GM18907 (cell line): Measurements from ENCODE around the gene C12orf43.

ENCODE experiments used
- ATAC-seq: cut with Tn5 transposase; IDR thresholded peaks from one replicate; pipeline ENCODE4 v1.9.1; 2021; ENCODE audit warnings: mild to moderate bottlenecking, moderate library complexity; ENCODE audit not compliant: unreplicated experiment

C12orf43 gene

DNA sequence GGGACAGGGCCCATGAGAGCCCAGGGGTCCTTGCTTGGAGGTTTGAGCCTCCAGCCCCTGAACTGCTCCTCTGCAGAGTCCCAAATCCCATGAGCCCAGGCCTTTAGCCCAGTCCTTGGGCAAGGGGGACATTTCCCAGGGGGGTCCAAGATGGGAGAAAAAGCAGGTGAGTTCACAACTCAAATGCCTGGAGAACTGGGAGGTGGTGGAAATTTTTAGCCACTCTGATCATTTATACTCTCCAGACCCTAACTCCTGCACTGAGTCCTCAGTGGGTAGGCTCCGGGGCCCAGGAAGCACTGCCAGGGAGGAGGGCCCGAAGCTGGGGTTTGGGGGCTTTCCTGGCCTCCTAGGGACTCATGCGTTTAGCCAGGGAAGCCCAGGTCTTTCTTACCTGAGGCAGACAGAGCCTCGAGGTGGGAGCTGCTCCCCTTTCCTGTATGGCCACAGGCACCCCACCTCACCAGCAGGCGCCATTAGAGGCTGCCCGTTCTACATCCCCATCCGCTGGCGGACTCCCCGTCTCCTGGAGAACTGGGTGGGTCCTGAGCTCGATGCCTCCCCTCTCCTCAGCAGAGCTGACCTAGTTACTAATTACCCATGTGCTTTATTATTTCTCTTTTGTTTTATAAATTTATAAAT lies 36.9 kb downstream of the C12orf43 start:
- no peak for ATAC-seq

GRCh38 chr12:120978296-120979219 lies 37.7 kb downstream of the C12orf43 start, which contains the start of gene HNF1A:
Gene HNF1A (plus strand): TSS chr12:120978543. CDS start chr12:120978769, 226 bp downstream.
- no peak for ATAC-seq

DNA sequence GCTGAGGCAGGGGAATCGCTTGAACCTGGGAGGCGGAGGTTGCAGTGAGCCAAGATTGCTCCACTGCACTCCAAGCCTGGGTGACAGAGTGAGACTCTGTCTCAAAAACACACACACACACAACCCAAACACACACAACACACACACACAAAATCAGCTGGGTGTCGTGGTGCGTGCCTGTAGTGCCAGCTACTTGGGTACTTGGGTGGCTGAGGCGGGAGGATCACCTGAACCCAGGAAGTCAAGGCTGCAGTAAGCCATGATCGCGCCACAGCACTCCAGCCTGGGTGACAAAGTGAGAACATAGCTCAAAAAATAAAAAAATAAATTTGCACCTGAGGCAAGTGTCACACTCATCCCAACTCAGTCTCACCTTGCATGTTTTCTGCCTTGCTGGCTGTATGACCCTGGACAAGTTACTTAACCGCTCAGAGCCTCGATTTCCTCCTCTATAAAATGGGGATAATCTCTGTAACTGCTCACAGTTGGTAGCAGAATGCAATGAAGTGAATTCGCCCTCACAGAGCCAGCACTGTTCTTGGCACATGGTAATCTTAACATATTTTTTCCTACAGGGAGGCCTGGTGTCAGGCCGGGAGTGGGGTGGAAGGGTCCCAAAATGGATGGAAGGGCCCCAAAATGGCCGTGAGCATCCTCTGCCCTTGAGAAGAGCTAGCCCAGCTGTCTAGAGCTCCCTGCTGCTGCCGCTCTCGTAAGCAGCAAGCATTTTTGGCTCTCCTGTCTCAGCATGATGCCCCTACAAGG lies 38.6 kb downstream of the C12orf43 start:
- no peak for ATAC-seq

DNA sequence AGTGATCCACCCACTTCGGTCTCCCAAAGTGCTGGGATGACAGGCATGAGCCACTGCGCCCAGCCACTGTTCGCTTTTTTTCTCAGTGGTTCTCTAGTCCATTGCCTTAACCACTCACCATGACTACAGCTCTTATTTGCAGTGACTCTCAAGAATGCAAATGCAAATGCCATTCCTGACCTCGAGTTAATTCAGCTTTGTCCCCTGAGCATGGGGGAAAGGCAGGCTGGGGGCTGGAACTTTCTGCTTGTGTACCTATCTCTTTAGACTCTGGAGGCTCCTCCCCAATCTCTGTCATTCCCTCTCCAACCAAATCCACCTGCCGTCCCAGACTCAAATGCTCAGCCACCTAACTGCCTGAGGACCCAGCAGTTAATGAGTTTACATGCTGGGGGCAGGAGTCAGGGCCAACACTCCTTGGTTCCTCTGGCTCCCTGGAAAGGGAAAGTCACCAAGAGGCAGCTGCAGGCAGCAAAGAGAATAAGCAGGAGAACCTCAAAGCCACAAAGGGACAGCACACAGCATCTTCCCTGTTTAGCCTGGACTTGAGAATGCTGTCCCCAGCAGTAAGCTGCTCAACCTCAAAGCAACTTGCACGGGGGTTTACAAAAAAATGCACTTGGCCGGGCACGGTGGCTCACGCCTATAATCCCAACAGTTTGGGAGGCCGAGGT lies 43.3 kb downstream of the C12orf43 start:
- ATAC-seq = no peak

DNA sequence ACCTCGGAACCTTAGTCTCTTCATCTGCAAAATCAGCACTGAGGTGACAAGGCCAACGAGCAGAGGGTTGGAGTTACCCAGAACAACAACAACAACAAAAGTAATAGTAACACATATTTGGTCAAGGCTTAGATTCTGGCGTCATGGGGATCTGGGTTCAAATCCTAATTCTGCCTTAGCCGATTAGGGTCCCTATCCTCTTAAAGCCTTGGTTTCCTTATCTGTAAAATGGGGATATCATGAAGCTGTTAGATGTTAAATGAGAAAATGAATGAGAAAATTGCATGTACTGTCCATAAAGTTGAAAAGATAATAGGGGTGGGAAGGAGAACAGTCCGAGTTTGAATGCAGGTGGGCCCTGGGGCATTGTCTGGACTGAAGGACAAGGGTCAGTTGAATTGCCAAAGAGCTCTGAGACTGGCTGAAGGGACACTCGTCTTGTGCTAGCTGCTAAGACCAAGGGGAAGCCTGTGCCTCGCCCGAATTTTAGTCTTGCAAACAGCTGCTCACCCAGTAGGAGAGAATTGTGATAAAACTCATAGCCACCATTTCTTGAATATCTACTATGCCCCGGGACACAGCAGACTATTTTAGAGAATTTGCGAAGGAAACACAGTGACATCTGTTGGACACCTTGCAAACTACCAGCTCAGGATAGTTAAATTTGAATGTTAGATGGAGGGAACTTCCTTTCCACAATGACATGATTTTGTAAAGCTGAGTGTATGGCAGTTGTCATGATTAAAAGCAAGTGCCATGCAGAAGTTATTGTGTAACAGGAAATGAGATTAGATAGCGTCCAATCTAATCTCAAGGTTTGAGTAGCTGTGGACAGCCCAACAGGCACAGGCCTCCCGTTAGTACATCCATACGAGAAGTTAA lies 44.7 kb downstream of the C12orf43 start:
- ATAC-seq = no peak

DNA sequence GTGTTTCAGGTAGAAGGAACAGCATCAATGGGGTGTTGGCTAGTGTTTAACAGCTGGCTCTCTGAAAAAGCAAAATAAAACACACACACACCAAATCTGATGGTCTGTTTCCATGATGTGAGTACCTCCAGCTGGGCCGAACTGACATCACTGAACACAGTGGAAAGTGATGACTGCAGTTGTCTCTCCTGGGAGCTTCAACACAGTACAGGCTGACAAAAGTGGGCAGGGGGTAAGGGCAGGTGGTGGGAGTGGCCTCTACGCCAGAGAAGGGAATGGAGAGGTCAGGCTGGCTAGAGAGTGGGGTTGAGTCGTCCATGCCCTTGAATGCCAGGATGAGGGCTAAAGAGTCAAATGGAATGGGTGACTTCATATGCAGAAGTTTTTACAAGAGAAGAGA lies 46.0 kb downstream of the C12orf43 start:
- no peak for ATAC-seq

DNA sequence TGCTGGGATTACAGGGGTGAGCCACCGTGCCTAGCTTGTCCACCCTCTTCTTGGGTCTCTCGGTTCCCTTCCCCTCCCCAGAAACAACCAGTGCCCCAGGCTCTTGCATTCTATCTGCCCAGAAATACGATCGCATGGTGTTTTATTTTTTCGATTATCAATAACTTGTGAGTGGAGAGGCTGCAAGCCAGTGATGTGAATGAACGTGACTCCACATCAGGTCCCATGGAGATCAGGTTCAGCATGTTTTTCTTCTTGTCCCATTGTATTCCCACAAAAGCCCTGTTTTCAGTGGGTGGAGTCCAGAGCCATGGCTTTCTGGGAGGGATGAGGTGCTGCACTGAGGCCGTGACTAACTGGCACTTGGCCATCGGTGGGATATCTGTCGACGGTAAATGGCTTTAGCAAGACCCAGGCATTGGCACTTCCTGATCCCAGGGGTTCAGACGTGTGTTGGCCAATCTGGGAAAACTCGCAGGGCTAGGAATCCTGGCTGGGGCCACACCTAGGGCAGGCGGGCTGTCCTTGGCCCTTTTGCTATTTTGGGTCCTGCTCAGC lies 50.7 kb downstream of the C12orf43 start:
- no peak for ATAC-seq

DNA sequence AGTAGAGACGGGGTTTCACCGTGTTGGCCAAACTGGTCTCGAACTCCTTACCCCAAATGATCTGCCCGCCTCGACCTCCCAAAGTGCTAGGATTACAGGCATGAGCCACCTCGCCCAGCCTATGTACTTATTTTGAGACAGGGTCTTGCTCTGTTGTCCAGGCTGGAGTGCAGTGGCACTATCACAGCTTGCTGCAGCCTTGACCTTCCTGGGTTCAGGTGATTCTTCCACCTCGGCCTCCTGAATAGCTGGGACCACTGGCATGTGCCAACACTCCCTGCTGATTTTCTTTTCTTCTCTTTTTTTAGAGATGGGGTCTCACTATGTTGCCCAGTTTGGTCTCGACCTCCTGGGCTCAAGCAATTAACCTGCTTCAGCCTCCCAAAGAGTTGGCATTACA lies 52.0 kb downstream of the C12orf43 start:
- no peak for ATAC-seq

GRCh38 chr12:120962532-120963020 lies 53.7 kb downstream of the C12orf43 start:
- no peak for ATAC-seq

DNA sequence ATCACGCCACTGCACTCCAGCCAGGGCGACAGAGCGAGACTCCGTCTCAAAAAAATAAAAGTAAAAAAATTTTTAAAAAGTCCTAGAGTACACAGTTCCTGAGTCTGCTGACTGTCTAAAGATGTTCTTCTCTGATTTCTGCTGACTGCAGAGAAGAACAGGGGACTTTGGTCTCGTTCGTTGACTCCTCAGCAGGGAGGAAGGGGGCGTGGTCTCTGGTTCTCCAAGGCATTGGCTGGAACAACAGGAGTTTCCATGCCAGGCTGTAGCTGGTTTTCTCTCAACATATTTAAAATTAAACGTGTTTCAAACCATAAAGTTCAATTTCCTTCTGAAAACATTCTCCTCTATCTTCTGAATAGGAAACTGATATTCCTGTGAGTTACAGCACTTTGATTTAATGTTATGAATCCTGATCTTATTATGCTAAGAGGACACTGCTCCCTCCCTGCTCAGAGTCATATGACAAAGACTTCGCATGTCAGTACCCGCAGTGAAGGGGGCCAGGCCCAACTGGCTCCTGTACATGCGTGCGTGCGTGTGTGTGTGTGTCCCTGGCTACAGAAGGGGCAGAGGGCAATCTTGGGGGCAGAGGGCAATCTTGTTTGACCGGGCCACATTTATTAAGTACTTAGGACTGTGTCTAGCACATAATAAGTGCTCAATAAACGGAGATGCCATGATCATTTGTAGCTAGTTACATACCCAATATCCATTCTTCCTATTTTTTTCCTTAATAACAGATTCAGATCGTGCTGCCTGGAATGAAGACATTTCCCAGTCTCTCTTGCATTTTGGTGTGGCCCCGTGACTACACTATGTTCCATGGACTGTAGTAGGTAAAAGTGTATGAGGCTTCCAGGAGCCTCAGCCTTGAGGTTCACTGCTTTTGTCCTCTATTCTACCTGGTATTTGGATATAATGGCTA lies 54.4 kb downstream of the C12orf43 start:
- no peak for ATAC-seq

DNA sequence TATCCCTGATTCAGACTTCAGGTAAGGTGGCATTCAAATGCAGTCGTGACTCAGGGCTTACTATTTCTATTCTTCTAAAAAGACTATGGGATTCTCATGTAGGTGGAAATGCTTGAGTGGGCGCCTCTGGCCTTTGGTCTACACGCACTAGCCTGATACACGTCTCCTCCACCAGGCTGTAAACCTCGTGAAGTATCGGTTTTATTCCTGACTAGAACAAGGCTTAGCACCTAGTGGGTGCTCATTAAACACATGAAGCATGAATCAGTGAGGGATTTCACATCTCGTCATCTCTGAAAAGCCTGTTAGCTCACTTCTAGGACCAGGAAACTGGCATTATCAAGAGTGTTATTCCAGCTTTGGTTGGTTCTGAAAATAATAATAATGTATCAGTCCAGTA lies 55.6 kb downstream of the C12orf43 start:
- ATAC-seq = no peak

DNA sequence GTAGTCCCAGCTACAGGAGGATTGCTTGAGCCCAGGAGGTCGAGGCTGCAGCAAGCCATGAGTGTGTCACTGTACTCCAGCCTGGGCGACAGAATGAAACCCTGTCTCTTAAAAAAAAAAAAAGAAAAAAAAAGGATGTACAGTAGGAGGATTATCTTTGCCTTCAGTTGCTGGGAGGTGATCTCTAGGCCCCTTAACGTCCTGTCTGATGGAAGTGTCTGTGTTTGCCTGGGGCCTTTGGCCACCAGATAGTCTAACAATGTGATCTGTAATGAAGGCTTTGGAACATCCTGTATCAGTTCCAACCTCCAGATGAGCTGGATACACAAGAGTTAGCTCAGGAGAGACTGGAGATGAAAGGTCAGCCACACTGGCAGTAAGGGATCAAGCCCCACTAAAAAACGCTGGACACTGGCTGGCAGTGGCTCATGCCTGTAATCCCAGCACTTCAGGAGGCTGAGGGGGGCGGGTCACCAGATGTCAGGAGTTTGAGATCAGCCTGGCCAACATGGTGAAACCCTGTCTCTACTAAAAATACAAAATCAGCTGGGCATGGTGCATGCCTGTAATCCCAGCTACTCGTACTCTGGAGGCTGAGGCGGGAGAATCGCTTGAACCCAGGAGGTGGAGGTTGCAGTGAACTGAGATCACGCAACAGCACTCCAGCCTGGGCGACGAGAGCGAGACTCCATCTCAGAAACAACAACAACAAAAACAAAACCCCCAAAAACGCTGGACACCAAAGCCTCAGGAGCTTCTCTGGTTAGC lies 57.0 kb downstream of the C12orf43 start:
- ATAC-seq = no peak

DNA sequence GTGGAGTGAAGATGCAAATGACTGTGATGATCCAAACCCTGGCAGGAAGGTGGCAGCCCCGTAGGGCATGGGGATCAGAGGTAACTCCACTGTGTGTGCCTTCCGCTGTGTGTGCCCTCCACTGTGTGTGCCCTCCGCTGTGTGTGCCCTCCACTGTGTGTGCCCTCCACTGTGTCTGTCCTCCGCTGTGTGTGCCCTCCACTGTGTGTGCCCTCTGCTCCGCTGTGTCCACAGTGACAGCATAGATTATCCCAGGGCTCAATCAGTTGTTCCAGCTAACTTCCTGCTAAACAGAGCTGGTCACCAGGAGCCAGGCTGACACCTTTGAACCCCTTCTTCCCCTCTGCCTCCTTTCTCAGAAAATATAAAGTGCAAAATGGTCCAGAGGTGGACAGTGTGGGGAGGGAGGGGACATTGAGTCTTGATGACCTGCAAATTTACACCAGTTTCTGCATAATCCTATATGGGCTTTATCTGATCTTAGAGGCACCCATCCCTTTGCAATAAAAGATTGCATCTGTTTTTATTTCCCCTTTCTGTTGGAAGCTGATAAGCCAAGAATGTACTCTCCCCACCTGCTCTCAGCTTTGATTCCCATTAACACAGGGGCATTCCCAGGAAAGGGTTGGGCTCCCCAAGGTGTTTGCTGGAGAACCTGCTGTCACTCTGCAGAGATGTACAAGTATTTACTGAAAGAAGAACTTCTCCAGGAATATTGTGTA lies 59.5 kb downstream of the C12orf43 start:
- no peak for ATAC-seq

DNA sequence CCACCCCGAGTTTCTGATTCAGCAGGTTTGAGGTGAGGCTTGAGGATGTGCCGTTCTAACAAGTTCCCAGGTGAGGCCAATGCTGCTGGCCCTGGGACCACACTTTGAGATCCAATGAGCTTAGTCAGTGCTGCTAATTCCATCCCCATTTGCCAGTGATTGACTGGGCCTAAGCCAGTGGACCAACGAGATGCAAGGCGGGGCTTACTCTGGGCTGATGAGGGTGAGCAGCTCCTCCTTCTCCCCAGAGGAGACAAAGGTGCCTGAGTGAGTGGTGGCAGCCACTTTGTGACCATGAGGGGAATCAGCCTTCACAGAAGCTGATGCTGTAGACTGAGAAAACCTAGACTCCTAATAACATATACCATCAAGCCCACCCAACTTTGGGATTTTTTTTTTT lies 61.1 kb downstream of the C12orf43 start:
- ATAC-seq = no peak

DNA sequence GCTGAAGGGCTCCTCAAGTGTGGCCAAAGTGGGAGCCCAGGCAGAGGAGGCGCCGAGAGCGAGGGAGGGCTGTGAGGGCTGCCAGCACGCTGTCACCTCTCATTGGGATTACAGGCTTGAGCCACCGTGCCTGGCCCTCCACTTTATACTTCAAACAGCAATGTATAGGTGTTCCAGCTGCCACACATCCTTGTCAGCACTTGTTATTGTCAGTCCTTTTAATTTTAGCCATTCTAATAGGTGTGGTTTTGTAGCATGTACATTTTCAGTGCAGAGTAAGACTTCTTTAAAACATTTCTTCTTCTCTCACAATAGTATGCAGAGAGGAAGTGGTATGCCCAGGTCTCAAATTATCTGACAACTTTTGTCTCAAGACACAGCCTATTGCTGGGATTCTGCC lies 65.5 kb downstream of the C12orf43 start:
- no peak for ATAC-seq
